Liver (tissue), 9 donors: ENCODE results near the gene KCNJ1. TPM values are rescaled to one million over a fixed set of nuclear protein-coding genes. Genes with fewer than 3 reads are reported as not detected.
A peak's percentile ranks its signal among the peaks of the same experiment; 100 is the strongest.

ENCODE experiments used
- DNase-seq: peaks from one replicate; pipeline ENCODE4 v3.0.0-alpha.2; 2017; ENCODE audit warnings: low spot score
- H3K27ac ChIP-seq, 2 donors: one replicate each; pipeline ENCODE4 v1.7.0; 2013; ENCODE audit warnings: inconsistent platforms in 2 of 2, low read length in 2 of 2, control low read depth in 1 of 2, low read depth in 1 of 2, mild to moderate bottlenecking in 1 of 2
- H3K27me3 ChIP-seq, 4 donors: one replicate each; pipeline versions ENCODE4 v1.6.1 to v1.7.0; 2013; ENCODE audit warnings: low read length in 3 of 4, inconsistent platforms in 1 of 4, mild to moderate bottlenecking in 1 of 4, moderate library complexity in 1 of 4; ENCODE audit not compliant: control insufficient read depth in 4 of 4, insufficient read depth in 4 of 4
- H3K36me3 ChIP-seq, 4 donors: one replicate each; pipeline versions ENCODE4 v1.6.1 to v1.7.0; 2013; ENCODE audit warnings: low read length in 3 of 4, mild to moderate bottlenecking in 3 of 4, low read depth in 1 of 4, moderate library complexity in 1 of 4; ENCODE audit not compliant: control insufficient read depth in 4 of 4, insufficient read depth in 3 of 4
- H3K4me1 ChIP-seq, 4 donors: one replicate each; pipeline versions ENCODE4 v1.6.1 to v1.7.0; 2013; ENCODE audit warnings: low read length in 3 of 4, mild to moderate bottlenecking in 3 of 4, moderate library complexity in 1 of 4; ENCODE audit not compliant: control insufficient read depth in 4 of 4, insufficient read depth in 4 of 4
- H3K4me3 ChIP-seq, 3 donors: one replicate each; pipeline versions ENCODE4 v1.6.1 to v1.7.0; 2013; ENCODE audit warnings: low read length in 3 of 3, control low read depth in 1 of 3, low read depth in 1 of 3, mild to moderate bottlenecking in 1 of 3
- H3K9ac ChIP-seq, 2 donors: one replicate each; pipeline ENCODE4 v1.7.0; 2013; ENCODE audit warnings: low read length in 2 of 2, mild to moderate bottlenecking in 2 of 2, moderate library complexity in 2 of 2, control low read depth in 1 of 2, low read depth in 1 of 2
- H3K9me3 ChIP-seq, 4 donors: one replicate each; pipeline versions ENCODE4 v1.6.1 to v1.7.0; 2013; ENCODE audit warnings: low read length in 3 of 4; ENCODE audit not compliant: control insufficient read depth in 4 of 4
- CTCF ChIP-seq: fragments of 150-350 bp; IDR thresholded peaks from 2 replicates; pipeline ENCODE4 v1.5.1; 2017; ENCODE audit warnings: improper control_type of control experiment, low read depth, low read length; ENCODE audit not compliant: missing input control
- HNF4A ChIP-seq, 2 donors: conservative IDR thresholded peaks; 2 replicates each; pipeline ENCODE4 v1.6.1; 2016; ENCODE audit warnings: antibody characterized with exemption in 2 of 2, mild to moderate bottlenecking in 2 of 2
- MAX ChIP-seq: IDR thresholded peaks from 2 replicates; pipeline ENCODE4 v1.6.1; 2016; ENCODE audit warnings: antibody characterized with exemption
- RAD21 ChIP-seq, 2 donors: IDR thresholded peaks; 2 replicates each; pipeline ENCODE4 v1.6.1; 2016; ENCODE audit warnings: antibody characterized with exemption in 2 of 2, mild to moderate bottlenecking in 2 of 2
- REST ChIP-seq: IDR thresholded peaks from 2 replicates; pipeline ENCODE4 v1.6.1; 2016; ENCODE audit warnings: antibody characterized with exemption, mild to moderate bottlenecking
- SP1 ChIP-seq: IDR thresholded peaks from 2 replicates; pipeline ENCODE4 v1.6.1; 2018; ENCODE audit warnings: antibody characterized with exemption, mild to moderate bottlenecking
- TAF1 ChIP-seq: conservative IDR thresholded peaks from 2 replicates; pipeline ENCODE4 v1.6.1; 2016; ENCODE audit warnings: antibody characterized with exemption, mild to moderate bottlenecking
- WGBS: extraction: QIAGEN DNeasy Blood & Tissue Kit; methylation state at CpG from one replicate; pipeline ENCODE4 v1.1.7; 2013; 5-methylcytosine and 5-hydroxymethylcytosine counted together
- polyA plus RNA-seq, 2 donors: library from polyadenylated mRNA; stranded (reverse) in 1 of 2; unstranded in 1 of 2; fragments of 200-250 nt in 1 of 2; fragments of >200 nt in 1 of 2; fragmentation: Nextera tagmentation in 1 of 2; extraction: Ambion mirVana in 1 of 2; gene quantifications; one replicate each; pipeline versions ENCODE4 v1.2.1 to v1.2.3, GENCODE V29; 2013 to 2015
- total RNA-seq, 2 donors: library from RNA; depleted of rRNA; stranded (reverse); fragments of >200 nt; gene quantifications; one replicate each; pipeline ENCODE4 v1.2.3, GENCODE V29; 2014
- donor health status: healthy.
- donor health status: healthy.
- donor health status: healthy.
- donor health status: healthy.
- donor health status: healthy.

KCNJ1 gene
- total and polyA plus RNA-seq, 4 donors, result 0.14 to 0.23 TPM; not detected in 2

- no peak for DNase-seq
- Histone ChIP-seq H3K36me3 (no peaks in the 10 kb centered on the region), H3K9me3 (no peaks in the 10 kb centered on the region), H3K4me1 (no peaks in the 10 kb centered on the region), H3K27ac (no peak overlapping the region), H3K27me3 (no peaks in the 10 kb centered on the region), H3K4me3 (no peak overlapping the region), H3K9ac (no peak overlapping the region)
- TF ChIP-seq MAX (no peak), TAF1 (no peak), REST (no peak)
- 92% methylated on average over 4 of the region's 4 CpGs for WGBS
Observed at GRCh38 chr11:128803011-128803410, 64.1 kb downstream of the KCNJ1 start.

GRCh38 chr11:128802358-128802981 lies 64.6 kb downstream of the KCNJ1 start:
- Histone ChIP-seq H3K9me3 (no peaks in the 10 kb centered on the region), H3K9ac (no peak overlapping the region), H3K27me3 (no peaks in the 10 kb centered on the region), H3K27ac (no peak overlapping the region), H3K36me3 (no peaks in the 10 kb centered on the region), H3K4me1 (no peaks in the 10 kb centered on the region), H3K4me3 (no peak overlapping the region)
- TF ChIP-seq REST (no peak), SP1 (no peak), CTCF (peak; percentile 28), HNF4A (conservative IDR thresholded peaks at IDR 0.05) (peak in 1 of 2 donors; percentile 23), RAD21 (IDR thresholded peaks at IDR 0.05) (peak; percentile 23 to 63)
- WGBS, result 70% methylated on average over 4 of the region's 4 CpGs
- no peak for DNase-seq
